Osteoblast (primary cell): ENCODE results near the gene PMFBP1. TPM values are rescaled to one million over a fixed set of nuclear protein-coding genes. Genes with fewer than 3 reads are reported as not detected.

Experiments used
- DNase-seq: peaks from one replicate; pipeline ENCODE4 v3.0.0; 2011; ENCODE audit warnings: low spot score, mixed read lengths; ENCODE audit not compliant: insufficient read length; ENCODE audit errors: missing footprints
- H2AFZ ChIP-seq: 2 replicates; pipeline ENCODE4 v1.6.0; 2011; ENCODE audit warnings: mild to moderate bottlenecking, low read length
- H3K27ac ChIP-seq: 2 replicates; pipeline ENCODE4 v1.5.1; 2011; ENCODE audit warnings: mild to moderate bottlenecking, low read depth, low read length, moderate library complexity
- H3K27me3 ChIP-seq: 2 replicates; pipeline ENCODE4 v1.6.0; 2012; ENCODE audit warnings: mild to moderate bottlenecking, control low read depth, inconsistent platforms, low read length, moderate library complexity; ENCODE audit not compliant: insufficient read depth
- H3K36me3 ChIP-seq: 2 replicates; pipeline ENCODE4 v1.5.1; 2011; ENCODE audit warnings: mild to moderate bottlenecking, low read length, control low read depth, moderate library complexity; ENCODE audit not compliant: insufficient read depth
- H3K4me1 ChIP-seq: 2 replicates; pipeline ENCODE4 v1.5.1; 2011; ENCODE audit warnings: mild to moderate bottlenecking, low read length, control low read depth, moderate library complexity; ENCODE audit not compliant: insufficient read depth
- H3K4me2 ChIP-seq: 2 replicates; pipeline ENCODE4 v1.6.0; 2011; ENCODE audit warnings: mild to moderate bottlenecking, low read length; ENCODE audit not compliant: insufficient read depth
- H3K4me3 ChIP-seq: fragments of 200-600 bp; sonication (generic); 3 replicates; pipeline ENCODE4 v1.5.1; 2012; ENCODE audit warnings: mild to moderate bottlenecking, low read length, inconsistent platforms; ENCODE audit not compliant: insufficient read depth
- H3K79me2 ChIP-seq: 2 replicates; pipeline ENCODE4 v1.6.0; 2012; ENCODE audit warnings: mild to moderate bottlenecking, low read length, control low read depth, inconsistent platforms; ENCODE audit not compliant: insufficient read depth
- H3K9me3 ChIP-seq: 2 replicates; pipeline ENCODE4 v1.5.1; 2011; ENCODE audit warnings: low read depth, low read length, control low read depth
- H4K20me1 ChIP-seq: 2 replicates; pipeline ENCODE4 v1.6.0; 2012; ENCODE audit warnings: mild to moderate bottlenecking, low read length, control low read depth; ENCODE audit not compliant: insufficient read depth
- total RNA-seq: library from RNA; depleted of rRNA; stranded (reverse); fragments of >200 nt; gene quantifications from 2 replicates; pipeline ENCODE4 v1.2.3, GENCODE V29; 2012
- TF ChIP-seq, protein P1 (sequence below): IDR thresholded peaks from 2 replicates; pipeline ENCODE4 v1.5.1; 2011; ENCODE audit warnings: mild to moderate bottlenecking, low read depth, low read length, moderate library complexity; ENCODE audit errors: extremely low read depth

PMFBP1 gene
- total RNA-seq, 1 donor = under 0.01 TPM

GRCh38 chr16:72202014-72202413, 30.1 kb upstream of the PMFBP1 start:
- Histone ChIP-seq H3K36me3 (no peaks in the 10 kb centered on the region), H3K79me2 (no peaks in the 10 kb centered on the region), H3K27ac (no peak overlapping the region), H3K4me3 (no peak overlapping the region), H4K20me1 (no peaks in the 10 kb centered on the region), H2AFZ (no peak overlapping the region), H3K27me3 (no peaks in the 10 kb centered on the region), H3K4me2 (no peak overlapping the region), H3K4me1 (peaks cover 17% of the 10 kb centered on the region), H3K9me3 (no peaks in the 10 kb centered on the region)
- no peak for DNase-seq
- TF ChIP-seq, protein P1, sequence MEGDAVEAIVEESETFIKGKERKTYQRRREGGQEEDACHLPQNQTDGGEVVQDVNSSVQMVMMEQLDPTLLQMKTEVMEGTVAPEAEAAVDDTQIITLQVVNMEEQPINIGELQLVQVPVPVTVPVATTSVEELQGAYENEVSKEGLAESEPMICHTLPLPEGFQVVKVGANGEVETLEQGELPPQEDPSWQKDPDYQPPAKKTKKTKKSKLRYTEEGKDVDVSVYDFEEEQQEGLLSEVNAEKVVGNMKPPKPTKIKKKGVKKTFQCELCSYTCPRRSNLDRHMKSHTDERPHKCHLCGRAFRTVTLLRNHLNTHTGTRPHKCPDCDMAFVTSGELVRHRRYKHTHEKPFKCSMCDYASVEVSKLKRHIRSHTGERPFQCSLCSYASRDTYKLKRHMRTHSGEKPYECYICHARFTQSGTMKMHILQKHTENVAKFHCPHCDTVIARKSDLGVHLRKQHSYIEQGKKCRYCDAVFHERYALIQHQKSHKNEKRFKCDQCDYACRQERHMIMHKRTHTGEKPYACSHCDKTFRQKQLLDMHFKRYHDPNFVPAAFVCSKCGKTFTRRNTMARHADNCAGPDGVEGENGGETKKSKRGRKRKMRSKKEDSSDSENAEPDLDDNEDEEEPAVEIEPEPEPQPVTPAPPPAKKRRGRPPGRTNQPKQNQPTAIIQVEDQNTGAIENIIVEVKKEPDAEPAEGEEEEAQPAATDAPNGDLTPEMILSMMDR = no peak

DNA sequence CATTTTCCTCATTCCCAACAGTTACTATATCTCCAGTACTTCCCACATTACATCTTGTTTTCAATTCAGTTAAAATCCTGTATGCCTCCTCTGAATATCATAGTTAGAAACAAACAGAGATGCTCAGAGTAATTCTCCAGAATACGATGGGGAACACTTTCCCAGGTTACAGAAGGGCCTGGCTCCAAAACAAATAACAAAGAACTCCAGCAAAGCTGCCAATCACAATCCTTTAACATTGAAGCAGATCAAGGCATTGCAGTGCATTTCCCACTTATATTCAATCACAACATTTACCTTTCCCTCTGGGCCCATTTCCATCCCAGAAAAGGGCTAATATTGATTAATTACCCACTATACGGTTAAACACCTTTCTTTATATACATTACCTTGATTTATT, 29.4 kb upstream of the PMFBP1 start:
- TF ChIP-seq, protein P1 = no peak
- Histone ChIP-seq H3K9me3 (no peaks in the 10 kb centered on the region), H3K27ac (no peak overlapping the region), H3K4me3 (no peak overlapping the region), H3K4me2 (no peak overlapping the region), H3K79me2 (no peaks in the 10 kb centered on the region), H3K27me3 (no peaks in the 10 kb centered on the region), H3K4me1 (peaks cover 17% of the 10 kb centered on the region), H2AFZ (no peak overlapping the region), H3K36me3 (no peaks in the 10 kb centered on the region), H4K20me1 (no peaks in the 10 kb centered on the region)
- DNase-seq = no peak

DNA sequence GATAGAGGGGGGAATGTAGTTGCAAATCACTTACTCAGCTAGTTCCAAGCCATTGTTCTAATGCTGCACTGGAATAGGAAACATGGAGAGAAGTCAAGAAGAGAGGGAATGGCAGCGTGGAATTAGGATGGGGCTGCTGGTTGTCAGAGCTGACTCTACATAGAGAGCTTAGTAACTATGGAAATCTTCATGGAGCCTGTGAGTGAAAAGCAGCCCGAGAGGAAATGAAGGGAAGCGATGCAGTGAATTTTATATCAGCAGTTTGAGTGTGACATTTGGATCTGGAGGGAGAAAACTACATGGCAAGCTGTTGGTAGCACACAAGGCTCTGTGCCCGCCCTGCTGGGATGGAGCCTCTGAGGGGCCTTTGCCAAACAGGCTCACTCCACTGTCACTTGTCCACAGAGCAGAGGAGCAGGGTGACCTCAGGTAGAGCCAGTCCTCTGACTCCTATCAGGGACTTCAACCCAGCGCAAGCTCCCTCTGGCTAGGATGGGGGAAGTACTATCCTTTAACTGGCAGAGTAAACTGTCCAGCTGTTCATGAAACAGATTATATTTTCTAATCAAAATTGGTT, 27.9 kb upstream of the PMFBP1 start:
- H3K27me3 ChIP-seq = no peaks in the 10 kb centered on the region
- H3K9me3 ChIP-seq = no peaks in the 10 kb centered on the region
- H4K20me1 ChIP-seq = no peaks in the 10 kb centered on the region
- H3K36me3 ChIP-seq = no peaks in the 10 kb centered on the region
- no peaks in the 10 kb centered on the region for H3K79me2 ChIP-seq
- no peak overlapping the region for H3K27ac ChIP-seq
- H2AFZ ChIP-seq = no peak overlapping the region
- H3K4me1 ChIP-seq = peaks cover 17% of the 10 kb centered on the region
- no peak overlapping the region for H3K4me2 ChIP-seq
- DNase-seq = no peak
- H3K4me3 ChIP-seq = no peak overlapping the region
- TF ChIP-seq, protein P1 = no peak

GRCh38 chr16:72198771-72199201, 26.8 kb upstream of the PMFBP1 start:
- Histone ChIP-seq H3K9me3 (no peaks in the 10 kb centered on the region), H3K4me1 (peaks cover 16% of the 10 kb centered on the region), H3K27me3 (no peaks in the 10 kb centered on the region), H3K36me3 (no peaks in the 10 kb centered on the region), H4K20me1 (no peaks in the 10 kb centered on the region), H3K79me2 (no peaks in the 10 kb centered on the region), H3K4me3 (no peak overlapping the region), H3K27ac (no peak overlapping the region), H2AFZ (no peak overlapping the region), H3K4me2 (no peak overlapping the region)
- no peak for DNase-seq
- TF ChIP-seq, protein P1 = no peak
